Activated naive CD4-positive, alpha-beta T cell treated with anti-CD3 and anti-CD28 coated beads, Interleukin-2, amount 50 U/mL, for 16 hours (primary cell): ENCODE measurements around the gene MARVELD2.
"Not testable (repeated sequence)": the region's sequence is repeated elsewhere in the genome, so short reads cannot be mapped to it uniquely, and the experiment has no call there.

Source experiments
- DNase-seq: peaks from one replicate; pipeline ENCODE4 v3.0.0-alpha.2; 2020

Gene MARVELD2, protein sequence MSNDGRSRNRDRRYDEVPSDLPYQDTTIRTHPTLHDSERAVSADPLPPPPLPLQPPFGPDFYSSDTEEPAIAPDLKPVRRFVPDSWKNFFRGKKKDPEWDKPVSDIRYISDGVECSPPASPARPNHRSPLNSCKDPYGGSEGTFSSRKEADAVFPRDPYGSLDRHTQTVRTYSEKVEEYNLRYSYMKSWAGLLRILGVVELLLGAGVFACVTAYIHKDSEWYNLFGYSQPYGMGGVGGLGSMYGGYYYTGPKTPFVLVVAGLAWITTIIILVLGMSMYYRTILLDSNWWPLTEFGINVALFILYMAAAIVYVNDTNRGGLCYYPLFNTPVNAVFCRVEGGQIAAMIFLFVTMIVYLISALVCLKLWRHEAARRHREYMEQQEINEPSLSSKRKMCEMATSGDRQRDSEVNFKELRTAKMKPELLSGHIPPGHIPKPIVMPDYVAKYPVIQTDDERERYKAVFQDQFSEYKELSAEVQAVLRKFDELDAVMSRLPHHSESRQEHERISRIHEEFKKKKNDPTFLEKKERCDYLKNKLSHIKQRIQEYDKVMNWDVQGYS

GRCh38 chr5:69414885-69415583 is at the start of gene MARVELD2:
Gene MARVELD2 (plus strand): TSS chr5:69415116. CDS start chr5:69419386, 4,270 bp downstream.
- DNase-seq, result peak; percentile 49

GRCh38 chr5:69367697-69368279 is 47.1 kb upstream of the MARVELD2 start:
- DNase-seq, result no peak

DNA sequence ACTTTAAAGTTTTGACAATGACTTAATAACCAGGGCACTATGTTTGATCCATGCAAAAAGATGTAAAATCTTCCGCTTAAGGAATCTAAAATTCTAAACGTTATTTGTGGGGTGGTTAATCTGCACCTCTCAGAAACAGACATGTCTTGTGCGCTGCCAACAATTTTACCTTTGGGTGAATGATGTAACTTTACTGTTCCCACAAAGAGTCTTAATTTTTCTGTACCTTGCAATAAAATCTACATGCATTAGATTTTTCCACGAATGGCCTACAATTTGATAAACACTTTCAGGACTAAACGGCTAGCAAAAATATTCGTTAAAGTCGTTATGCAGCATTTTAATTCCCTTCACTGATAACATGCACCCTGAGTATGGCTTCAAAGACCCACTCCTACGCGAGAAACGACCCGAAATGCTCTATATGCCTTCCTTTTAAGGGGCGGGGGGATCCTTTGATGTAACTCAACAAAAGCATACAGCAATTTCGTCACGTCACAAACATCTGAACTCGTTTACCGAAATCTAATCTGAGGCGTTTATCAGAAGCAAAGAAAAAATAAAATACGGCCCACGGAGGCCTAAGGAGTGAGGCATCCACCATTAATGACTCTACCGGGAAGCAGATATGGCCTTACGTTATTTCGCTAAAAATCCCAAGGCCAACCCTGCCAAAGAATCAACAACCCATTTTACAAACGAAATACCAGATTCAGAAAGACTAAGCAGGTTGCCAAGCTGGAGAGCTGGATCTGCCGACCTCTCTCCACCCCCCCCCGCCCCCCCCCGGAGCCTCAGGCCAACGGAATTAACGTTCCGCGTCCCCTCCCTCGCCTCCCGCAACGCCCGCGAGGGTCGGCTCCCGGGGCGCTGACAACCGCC is 46.2 kb upstream of the MARVELD2 start:
- peak; percentile 51 for DNase-seq

DNA sequence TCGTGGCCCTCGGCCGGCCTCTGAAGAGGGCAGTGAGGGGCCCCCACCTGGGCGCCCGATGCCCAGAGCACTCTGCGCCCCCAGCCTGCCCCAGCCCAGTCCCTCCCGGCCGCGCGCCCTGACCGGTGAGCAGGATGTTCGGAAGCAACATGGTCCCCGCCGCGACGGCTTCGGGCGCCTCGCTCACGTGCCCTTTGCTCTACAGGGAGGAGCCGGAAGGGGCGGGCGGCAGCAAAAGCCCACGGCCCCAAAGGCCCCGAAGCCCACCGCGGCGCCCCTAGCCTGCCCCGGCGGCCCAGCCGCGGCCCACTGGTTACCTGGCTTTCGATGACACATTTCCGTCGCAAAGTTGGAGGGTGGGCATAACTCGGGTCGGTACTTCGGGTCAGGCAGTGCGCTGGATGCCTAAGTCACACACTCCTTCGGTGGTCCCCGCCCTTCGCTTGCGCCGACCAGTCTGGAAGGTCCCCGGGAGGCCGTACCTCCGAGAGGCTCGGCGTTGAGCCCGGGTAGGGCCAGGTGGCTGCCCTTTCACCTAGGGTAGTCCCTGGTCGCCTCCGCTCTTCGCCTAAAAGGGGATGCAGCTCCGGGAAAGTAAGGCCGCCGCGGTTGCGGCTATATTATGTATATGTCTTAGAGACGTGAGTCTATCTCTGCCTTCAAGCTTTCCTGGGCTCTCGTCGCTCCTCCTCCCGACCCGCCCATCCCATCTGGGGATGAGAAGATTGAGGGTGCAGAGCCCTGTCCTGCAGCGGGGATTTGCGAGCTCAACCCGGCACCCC is 45.4 kb upstream of the MARVELD2 start, which contains the start of the genes AK6, RAD17 and TAF9:
AK6 (minus strand) TSS at position 181 of the 782 bp plus-strand sequence; CDS start at position 151, 30 bp downstream.
RAD17 (plus strand) TSS at position 479 of the 782 bp plus-strand sequence. CDS start 2,391 bp downstream, outside the sequence.
TAF9 (minus strand) TSS at position 181 of the 782 bp plus-strand sequence. CDS start 3,783 bp downstream, outside the sequence.
- DNase-seq, result peak; percentile 92

- DNase-seq, result not testable (repeated sequence)
These were observed 44.6 kb upstream of the MARVELD2 start for GRCh38 chr5:69370335-69370734.

DNA sequence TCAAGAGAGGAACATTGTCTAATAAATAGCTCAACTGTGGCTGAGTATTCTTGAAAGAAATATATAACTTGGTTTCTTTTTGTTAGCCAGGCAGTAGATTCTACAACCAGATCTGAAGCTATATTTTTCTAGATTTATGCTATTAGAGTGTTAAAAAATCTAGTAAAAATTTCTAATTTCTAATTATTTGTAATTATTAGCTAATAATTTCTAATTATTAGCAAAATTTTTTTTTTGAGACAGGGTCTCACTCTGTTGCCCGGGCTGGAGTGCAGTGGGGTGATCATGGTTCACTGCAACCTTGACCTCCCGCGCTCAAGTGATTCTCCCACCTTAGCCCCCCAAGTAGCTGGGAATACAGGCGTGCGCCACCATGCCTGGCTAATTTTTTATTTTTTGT is 42.5 kb upstream of the MARVELD2 start:
- no peak for DNase-seq

- DNase-seq, result no peak
These were observed 39.9 kb upstream of the MARVELD2 start for GRCh38 chr5:69374911-69375446.

DNA sequence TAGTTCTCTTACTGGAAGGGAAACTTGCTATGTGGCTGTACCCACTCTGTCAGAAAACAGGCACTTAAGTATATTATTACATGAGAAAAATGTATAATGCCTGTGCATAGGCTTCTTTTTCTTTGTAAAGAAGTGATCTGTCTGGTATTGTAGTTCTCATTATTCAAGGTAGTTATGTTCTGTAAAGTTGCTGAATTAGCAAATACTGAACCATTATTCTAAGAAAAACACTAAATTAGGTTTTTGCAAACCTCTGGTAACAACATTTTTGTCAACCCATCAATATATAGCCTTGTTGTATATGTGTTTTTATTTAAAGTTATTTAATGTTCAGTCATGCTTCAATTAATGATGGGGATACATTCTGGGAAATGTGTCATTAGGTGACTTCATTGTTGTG is 36.5 kb upstream of the MARVELD2 start:
- DNase-seq, result no peak

GRCh38 chr5:69404659-69405330 is 10.1 kb upstream of the MARVELD2 start:
- DNase-seq, result no peak

- DNase-seq, result no peak
These were observed 655 bp downstream of the MARVELD2 start for GRCh38 chr5:69415584-69415958.

DNA sequence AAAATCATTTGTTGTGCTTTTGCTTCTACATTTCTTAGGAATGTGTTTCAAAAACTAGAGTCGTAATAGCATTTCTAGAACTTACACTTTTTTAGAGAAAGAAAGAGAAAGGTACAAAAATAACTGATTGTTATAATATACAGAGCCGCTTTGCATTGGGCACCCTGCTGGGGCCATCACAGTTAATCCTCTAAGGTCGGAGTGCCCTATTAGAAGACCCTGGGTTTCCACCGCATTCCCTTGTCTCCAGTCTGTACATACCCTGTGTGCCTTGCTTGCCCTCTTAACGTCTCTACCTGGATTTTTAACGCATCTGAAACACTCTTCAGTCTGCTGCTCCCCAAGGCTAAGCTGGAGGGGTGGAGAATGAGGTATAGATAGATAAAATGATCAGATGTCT is 1.3 kb downstream of the MARVELD2 start:
- no peak for DNase-seq

DNA sequence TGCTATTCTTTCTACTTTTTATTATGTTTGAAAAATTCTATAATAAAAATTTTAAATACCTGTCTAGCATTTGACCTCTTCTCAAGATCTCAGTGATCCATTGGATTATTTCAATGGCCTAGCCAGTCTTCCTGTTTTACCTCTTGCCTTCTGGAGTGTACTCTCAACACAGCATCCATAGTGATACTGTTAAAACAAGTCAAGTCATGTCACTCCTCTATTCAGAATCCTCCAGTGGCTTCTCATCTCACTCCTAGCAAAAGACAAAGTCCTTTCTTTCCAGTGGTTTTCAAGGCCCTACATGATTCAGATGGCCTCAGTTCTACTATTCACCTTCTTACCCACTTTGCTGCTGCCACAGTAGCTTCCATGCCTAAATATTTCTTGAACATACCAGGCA is 1.8 kb downstream of the MARVELD2 start:
- DNase-seq, result no peak

GRCh38 chr5:69418554-69418953 is 3.6 kb downstream of the MARVELD2 start:
- DNase-seq, result no peak

DNA sequence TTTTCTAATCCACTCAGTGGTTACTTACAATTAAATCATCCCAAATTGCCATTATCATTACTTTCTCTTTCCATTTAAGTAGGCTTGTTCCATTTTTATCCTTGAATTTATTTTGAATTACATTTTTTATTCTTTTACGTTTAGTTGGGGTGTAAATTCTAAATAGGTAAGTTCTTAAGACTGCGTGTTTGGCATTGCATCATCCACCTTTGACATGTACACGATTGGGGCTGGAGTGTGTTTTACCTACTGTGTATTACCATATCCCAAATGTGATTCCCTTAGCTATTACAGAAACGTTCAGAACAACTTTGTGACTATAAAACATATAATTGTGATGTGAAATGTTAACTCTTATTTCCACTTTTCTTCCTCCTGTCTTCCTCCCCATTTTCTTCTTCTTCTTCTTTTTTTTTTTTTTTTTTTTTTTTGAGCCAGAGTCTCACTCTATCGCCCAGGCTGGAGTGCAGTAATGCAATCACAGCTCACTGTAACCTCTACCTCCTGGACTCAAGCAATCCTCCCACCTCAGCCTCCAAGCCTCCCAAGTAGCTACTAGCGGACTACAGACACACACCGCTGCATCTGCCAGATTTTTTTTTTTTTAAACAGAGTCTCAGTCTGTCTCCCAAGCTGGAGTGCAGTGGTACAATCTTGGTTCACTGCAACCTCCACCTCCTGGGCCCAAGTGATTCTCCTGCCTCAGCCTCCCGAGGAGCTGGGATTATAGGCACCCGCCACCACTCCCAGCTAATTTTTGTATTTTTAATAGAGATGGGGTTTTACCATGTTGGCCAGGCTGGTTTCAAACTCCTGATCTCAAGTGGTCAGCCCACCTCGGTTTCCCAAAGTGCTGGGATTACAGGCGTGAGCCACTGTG is 16.7 kb downstream of the MARVELD2 start:
- no peak for DNase-seq

DNA sequence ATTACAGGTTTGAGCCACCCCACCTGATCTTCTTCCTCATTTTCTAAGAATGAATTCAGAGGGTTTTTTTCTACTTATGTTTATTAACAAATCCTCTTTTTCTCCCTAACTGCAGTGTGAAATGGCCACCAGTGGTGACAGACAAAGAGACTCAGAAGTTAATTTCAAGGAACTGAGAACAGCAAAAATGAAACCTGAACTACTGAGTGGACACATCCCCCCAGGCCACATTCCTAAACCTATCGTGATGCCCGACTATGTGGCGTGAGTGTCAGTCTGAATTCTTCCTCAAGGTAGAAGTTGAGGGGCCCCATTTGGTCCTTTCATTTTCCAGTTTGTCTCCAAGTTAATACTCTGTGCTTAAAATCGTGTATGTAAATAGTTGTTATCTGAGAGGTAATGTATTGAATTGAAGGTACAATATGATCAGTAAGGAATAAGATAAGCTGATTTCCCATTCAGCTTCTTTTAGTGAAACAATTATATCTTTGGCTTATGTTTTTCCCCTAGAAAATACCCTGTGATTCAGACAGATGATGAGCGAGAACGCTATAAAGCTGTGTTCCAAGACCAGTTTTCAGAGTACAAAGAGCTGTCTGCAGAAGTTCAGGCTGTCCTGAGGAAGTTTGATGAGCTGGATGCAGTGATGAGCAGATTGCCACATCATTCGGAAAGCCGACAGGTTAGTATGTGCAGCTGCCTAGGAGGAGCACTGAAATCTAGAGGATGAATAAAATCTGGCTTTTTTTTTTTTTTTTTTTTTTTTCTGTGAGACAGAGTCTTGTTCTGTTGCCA is 17.7 kb downstream of the MARVELD2 start:
- DNase-seq, result no peak

- DNase-seq, result not testable (repeated sequence)
These were observed 20.5 kb downstream of the MARVELD2 start for GRCh38 chr5:69435276-69435884.

DNA sequence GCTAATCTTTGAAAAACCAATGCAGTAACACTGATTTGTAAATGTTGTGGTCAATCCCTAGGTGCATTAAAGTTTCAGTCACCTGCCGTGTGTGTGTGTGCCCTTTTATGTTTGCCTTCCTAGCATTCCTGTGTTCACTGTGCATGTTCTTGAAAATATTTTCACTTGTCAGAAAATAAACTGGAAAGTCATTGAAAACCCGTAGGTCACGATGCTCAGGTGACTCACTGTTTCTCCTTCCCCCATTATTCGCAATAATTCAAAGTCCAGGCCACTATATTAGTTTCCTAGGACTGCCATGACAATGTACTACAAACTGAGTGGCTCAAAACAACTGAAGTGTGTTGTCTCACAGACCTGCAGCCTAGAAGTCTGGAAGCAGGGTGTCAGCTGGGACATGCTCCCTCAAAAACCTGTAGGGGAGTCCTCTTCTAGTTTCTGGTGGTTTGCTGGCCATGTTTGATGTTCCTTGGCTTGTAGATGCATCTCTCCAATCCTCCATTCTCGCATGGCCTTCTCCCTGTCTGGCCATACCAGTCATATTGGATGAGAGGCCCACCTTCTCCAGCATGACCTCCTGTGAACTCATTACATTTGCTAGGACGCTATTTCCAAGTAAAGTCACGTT is 29.3 kb downstream of the MARVELD2 start:
- DNase-seq, result no peak
